IMR-90 (cell line): ENCODE measurements around the gene FOXN3. TPM values are rescaled to one million over a fixed set of nuclear protein-coding genes. Genes with fewer than 3 reads are reported as not detected.
A peak's percentile ranks its signal among the peaks of the same experiment; 100 is the strongest.

Experiments
- ATAC-seq: fragments of 200-7000 bp; cut with Tn5 transposase; 2 replicates; pipeline ENCODE4 v1.9.1; 2020; ENCODE audit warnings: low read depth, mild to moderate bottlenecking, moderate library complexity
- BruUV-seq: library from RNA; stranded (reverse); fragments of 400-500 nt; replicated peaks from 2 replicates; lab custom pipeline; 2021; lab: Mats Ljungman, UMichigan
- CTCF ChIA-PET: fragments of 300-600 bp; formaldehyde crosslinking; extraction: SDS; loops from one replicate; lab custom pipeline; 2021; ENCODE audit warnings: antibody characterized with exemption; lab: Yijun Ruan, JAX
- POLR2A ChIA-PET: fragments of 300-600 bp; sonication (Branson Sonifier 250); formaldehyde crosslinking; loops from one replicate; lab custom pipeline; 2022; ENCODE audit warnings: antibody characterized with exemption; ENCODE audit not compliant: unreplicated experiment; lab: Charles Lee
- DNase-seq: peaks from one replicate; pipeline ENCODE4 v3.0.0; 2013
- H2AFZ ChIP-seq: replicated peaks from 2 replicates; pipeline ENCODE3; 2013; ENCODE audit warnings: low read length, mild to moderate bottlenecking; ENCODE audit not compliant: poor library complexity
- H2AK5ac ChIP-seq: 2 replicates; pipeline ENCODE4 v1.6.1; 2013; ENCODE audit warnings: low read depth, low read length, inconsistent platforms
- H2AK9ac ChIP-seq: replicated peaks from 2 replicates; pipeline ENCODE3; 2013; ENCODE audit warnings: mild to moderate bottlenecking, low read depth, low read length, moderate library complexity; ENCODE audit not compliant: poor library complexity
- H2BK120ac ChIP-seq: 2 replicates; pipeline ENCODE4 v1.6.1; 2013; ENCODE audit warnings: low read depth, low read length, inconsistent platforms
- H2BK15ac ChIP-seq: 3 replicates; pipeline ENCODE4 v1.6.1; 2013; ENCODE audit warnings: low read depth, low read length, inconsistent platforms
- H2BK20ac ChIP-seq: 2 replicates; pipeline ENCODE4 v1.6.1; 2013; ENCODE audit warnings: low read depth, mild to moderate bottlenecking, inconsistent platforms, low read length, moderate library complexity
- H2BK5ac ChIP-seq: 2 replicates; pipeline ENCODE4 v1.6.1; 2013; ENCODE audit warnings: mild to moderate bottlenecking, low read depth, low read length, inconsistent platforms; ENCODE audit not compliant: poor library complexity, severe bottlenecking
- H3K14ac ChIP-seq: replicated peaks from 2 replicates; pipeline ENCODE4 v1.6.1; 2013; ENCODE audit warnings: low read depth, low read length, inconsistent platforms
- H3K18ac ChIP-seq: 2 replicates; pipeline ENCODE4 v1.6.1; 2013; ENCODE audit warnings: low read depth, low read length, control low read depth
- H3K23ac ChIP-seq: 2 replicates; pipeline ENCODE4 v1.6.1; 2013; ENCODE audit warnings: low read depth, low read length, inconsistent platforms
- H3K27ac ChIP-seq: 2 replicates; pipeline ENCODE4 v1.5.1; 2013; ENCODE audit warnings: mild to moderate bottlenecking, control low read depth, low read length; ENCODE audit not compliant: insufficient read depth
- H3K27me3 ChIP-seq: 2 replicates; pipeline ENCODE4 v1.6.1; 2013; ENCODE audit warnings: low read length; ENCODE audit not compliant: control insufficient read depth, insufficient read depth
- H3K36me3 ChIP-seq: 2 replicates; pipeline ENCODE4 v1.6.1; 2013; ENCODE audit warnings: low read length, mixed read lengths; ENCODE audit not compliant: control insufficient read depth, insufficient read depth
- H3K4ac ChIP-seq: 2 replicates; pipeline ENCODE4 v1.6.1; 2013; ENCODE audit warnings: low read depth, low read length, inconsistent platforms
- H3K4me1 ChIP-seq: 2 replicates; pipeline ENCODE4 v1.6.1; 2013; ENCODE audit warnings: low read length, mixed read lengths; ENCODE audit not compliant: control insufficient read depth, insufficient read depth
- H3K4me2 ChIP-seq: 2 replicates; pipeline ENCODE4 v1.6.1; 2013; ENCODE audit warnings: low read depth, mild to moderate bottlenecking, control low read depth, low read length, moderate library complexity
- H3K4me3 ChIP-seq: 2 replicates; pipeline ENCODE4 v1.5.1; 2013; ENCODE audit warnings: low read depth, mild to moderate bottlenecking, control low read depth, low read length, moderate library complexity; ENCODE audit not compliant: insufficient read depth
- H3K56ac ChIP-seq: 2 replicates; pipeline ENCODE4 v1.6.1; 2013; ENCODE audit warnings: low read length, inconsistent platforms; ENCODE audit not compliant: insufficient read depth; ENCODE audit errors: extremely low read depth
- H3K79me1 ChIP-seq, 2 experiments: 2 replicates each; pipeline ENCODE4 v1.6.1; 2013; ENCODE audit warnings: low read length in 2 of 2, inconsistent platforms in 1 of 2, low read depth in 1 of 2
- H3K9ac ChIP-seq: 2 replicates; pipeline ENCODE4 v1.6.1; 2013; ENCODE audit warnings: low read depth, low read length, control low read depth
- H3K9me1 ChIP-seq: 2 replicates; pipeline ENCODE4 v1.6.1; 2013; ENCODE audit warnings: low read length, inconsistent platforms; ENCODE audit not compliant: insufficient read depth
- H3K9me3 ChIP-seq: 2 replicates; pipeline ENCODE4 v1.6.1; 2013; ENCODE audit warnings: low read length; ENCODE audit not compliant: control insufficient read depth, insufficient read depth
- H4K20me1 ChIP-seq: 2 replicates; pipeline ENCODE4 v1.6.1; 2013; ENCODE audit warnings: low read length, inconsistent platforms; ENCODE audit not compliant: insufficient read depth
- H4K5ac ChIP-seq: 2 replicates; pipeline ENCODE4 v1.6.1; 2013; ENCODE audit warnings: mild to moderate bottlenecking, low read depth, low read length, control low read depth
- H4K8ac ChIP-seq, 2 experiments: 2 replicates each; pipeline ENCODE4 v1.6.1; 2013; ENCODE audit warnings: low read depth in 2 of 2, low read length in 2 of 2, control low read depth in 1 of 2, inconsistent platforms in 1 of 2
- H4K91ac ChIP-seq: 2 replicates; pipeline ENCODE4 v1.6.1; 2013; ENCODE audit warnings: low read depth, low read length, inconsistent platforms; ENCODE audit not compliant: insufficient read depth
- POLR2A ChIP-seq: IDR thresholded peaks from 2 replicates; pipeline ENCODE4 v1.6.1; 2012; ENCODE audit warnings: mild to moderate bottlenecking, low read depth, low read length
- WGBS, 2 experiments: methylation state at CpG; one replicate each; pipeline versions ENCODE4 v1.1.5 to v1.1.7; 2013; ENCODE audit warnings: missing lambda C conversion rate in 2 of 2; ENCODE audit not compliant: insufficient read length in 1 of 2; ENCODE audit errors: extremely low coverage in 2 of 2; 5-methylcytosine and 5-hydroxymethylcytosine counted together
- dilution Hi-C: fragments of 300-500 bp; cut with HindIII; formaldehyde crosslinking; loops from one replicate; pipeline ENCODE4 v1.14.3; 2018; ENCODE audit warnings: low sequenced_read_pairs; ENCODE audit not compliant: unreplicated experiment
- in situ Hi-C: fragments of 300-500 bp; cut with MboI; formaldehyde crosslinking; loops from 3 replicates; pipeline ENCODE4 v1.14.3; 2019; ENCODE audit warnings: low sequenced_read_pairs, inconsistent platforms, mixed read lengths
- intact Hi-C: fragments of 100-400 bp; cut with micrococcal nuclease; formaldehyde crosslinking; loops from 2 replicates; pipeline ENCODE4 v1.10.0; 2022
- polyA plus RNA-seq, 3 experiments: library from polyadenylated mRNA; depleted of rRNA; stranded (reverse); fragments of >200 nt; gene quantifications; 2 replicates each; pipeline ENCODE4 v1.2.3, GENCODE V29; 2012; ENCODE audit warnings: low replicate concordance in 1 of 3
- total RNA-seq: library from RNA; depleted of rRNA; stranded (reverse); fragments of >200 nt; gene quantifications from 2 replicates; pipeline ENCODE4 v1.2.3, GENCODE V29; 2012

Gene FOXN3
- total and polyA plus RNA-seq, 2 of the 4 experiments (the other 2 are of a cell fraction), result 22.6 to 33.7 TPM

- no peak for TF ChIP-seq POLR2A
- Histone ChIP-seq H3K4me3 (no peak overlapping the region), H3K4ac (no peak overlapping the region), H4K8ac (no peak overlapping the region; a peak in 1 of 4 replicates), H3K9me1 (peaks cover 14% of the 10 kb centered on the region), H2BK20ac (no peak overlapping the region), H4K5ac (no peak overlapping the region), H2AK9ac (no peak overlapping the region), H3K27ac (no peak overlapping the region), H2AFZ (no peak overlapping the region), H3K14ac (no peak overlapping the region), H2BK5ac (peak overlapping the region; percentile 78), H3K4me2 (no peak overlapping the region; the same call in 1 of the 2 replicates), H3K9ac (no peak overlapping the region), H3K9me3 (no peaks in the 10 kb centered on the region), H3K79me1 (peaks cover 24 to 31% of the 10 kb centered on the region in 2 experiments; a peak in 3 of 4 replicates), H3K4me1 (peaks cover 14% of the 10 kb centered on the region), H2BK120ac (no peak overlapping the region; the same call in 1 of the 2 replicates), H2BK15ac (no peak overlapping the region; the same call in 2 of the 3 replicates), H3K27me3 (no peaks in the 10 kb centered on the region), H2AK5ac (no peak overlapping the region), H3K56ac (no peak overlapping the region), H4K20me1 (no peaks in the 10 kb centered on the region), H4K91ac (no peak overlapping the region), H3K18ac (no peak overlapping the region), H3K36me3 (no peaks in the 10 kb centered on the region), H3K23ac (no peak overlapping the region)
- WGBS, 2 experiments, result no CpG with 5 or more reads among the region's 3 CpGs
- BruUV-seq, result no TSS peak
- no peak for DNase-seq
- in situ Hi-C loops (no loop called here), dilution Hi-C loops (no loop called here), intact Hi-C loops (no loop called here)
- POLR2A ChIA-PET, result interaction anchor here (0.6 kb wide), 2 partner anchors 179 to 307 kb away, joined by 3 to 6 read pairs; no protein-coding TSS in a partner anchor
- CTCF ChIA-PET, result interaction anchor here (0.5 to 0.6 kb wide), 2 partner anchors 75 to 357 kb away, joined by 3 to 6 read pairs; no protein-coding TSS in a partner anchor
- no peak for ATAC-seq
Observed at GRCh38 chr14:89444044-89444443, 27.0 kb upstream of the FOXN3 start.
